GM10847 (cell line): ENCODE results near the gene LUC7L.

Experiments
- POLR2A ChIP-seq: IDR thresholded peaks from 2 replicates; pipeline ENCODE4 v1.6.1; 2011; ENCODE audit not compliant: insufficient read length; ENCODE audit errors: extremely low read depth

Gene LUC7L

DNA sequence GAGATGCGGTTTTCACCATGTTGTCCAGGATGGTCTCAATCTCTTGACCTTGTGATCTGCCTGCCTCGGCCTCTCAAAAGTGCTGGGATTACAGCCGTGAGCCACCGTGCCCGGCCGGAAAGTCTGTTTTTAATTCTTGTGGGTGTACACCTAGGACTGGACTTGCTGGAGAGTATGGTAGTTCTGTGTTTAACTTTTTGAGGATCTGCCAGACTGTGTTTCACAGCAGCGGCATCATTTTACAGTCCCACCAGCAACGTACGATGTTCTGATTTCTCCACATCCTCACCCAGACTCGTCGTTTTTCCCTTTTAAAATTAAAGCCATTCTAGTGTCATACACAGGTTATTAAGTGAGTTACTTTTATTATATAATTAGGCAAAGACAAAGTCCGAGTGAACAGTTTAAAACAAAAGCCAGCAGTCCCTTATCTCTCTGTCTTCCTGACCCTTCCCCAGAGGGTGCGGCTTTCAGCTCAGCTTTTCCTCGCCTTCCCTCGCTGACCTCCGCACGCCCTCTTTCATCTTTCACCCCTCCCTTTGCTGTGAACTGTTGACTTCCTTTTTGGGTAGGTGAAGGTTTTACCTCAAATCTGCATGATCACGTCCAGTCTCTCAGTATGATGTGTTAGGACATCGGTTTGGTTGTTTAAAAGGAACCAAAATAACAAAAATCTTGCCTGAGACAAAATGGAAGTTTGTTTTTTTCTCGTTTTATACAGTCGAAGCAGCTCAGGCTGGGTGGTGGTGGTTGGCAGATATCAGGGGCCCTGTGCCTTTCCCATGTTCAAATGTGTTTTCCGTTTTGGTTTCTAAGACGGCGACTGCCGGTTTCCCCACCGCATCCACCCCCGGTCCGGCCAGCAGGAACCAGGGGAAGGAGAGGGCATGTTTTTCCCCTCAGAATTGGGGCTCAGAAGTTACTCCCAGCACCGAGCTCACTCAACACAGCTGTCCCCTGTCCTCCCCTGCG lies 23.4 kb upstream of the LUC7L start:
- TF ChIP-seq POLR2A: no peak

DNA sequence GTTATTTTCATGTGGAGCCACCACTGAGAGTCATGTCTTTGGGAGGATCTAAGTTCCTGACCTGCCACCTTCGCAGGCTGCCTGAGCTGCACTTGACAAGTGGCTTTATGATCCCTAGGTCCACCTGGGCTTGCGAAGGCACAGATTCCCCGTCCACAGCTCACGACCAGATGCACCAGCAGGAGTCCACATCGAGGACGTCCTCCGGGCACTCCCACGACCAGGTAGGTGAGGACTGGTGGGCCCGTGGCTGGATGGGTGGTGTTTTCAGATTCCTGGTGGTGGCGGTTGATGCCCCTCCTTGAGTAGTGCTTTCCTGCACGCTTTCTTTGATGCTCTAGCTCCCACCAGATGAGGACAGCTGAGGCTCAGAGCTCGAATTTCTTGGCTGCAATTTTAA lies 20.2 kb upstream of the LUC7L start:
- no peak for TF ChIP-seq POLR2A

DNA sequence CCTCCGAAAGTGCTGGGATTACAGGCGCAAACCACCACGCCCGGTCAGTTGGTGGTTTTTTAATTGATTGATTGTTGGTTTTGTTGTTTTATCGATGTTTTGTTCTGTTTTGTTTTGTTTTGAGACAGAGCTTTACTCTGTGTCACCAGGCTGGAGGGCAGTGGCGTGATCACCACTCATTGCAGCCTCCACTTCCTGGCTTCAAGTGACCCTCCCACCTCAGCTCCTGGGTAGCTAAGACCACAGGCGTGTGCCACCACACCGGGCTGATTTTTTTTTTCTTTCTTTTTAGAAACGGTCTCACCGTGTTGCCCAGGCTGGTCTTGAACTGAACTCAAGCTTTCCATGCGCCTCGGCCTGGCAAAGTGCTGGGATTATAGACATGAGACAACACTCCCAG lies 17.8 kb upstream of the LUC7L start:
- TF ChIP-seq POLR2A: no peak

DNA sequence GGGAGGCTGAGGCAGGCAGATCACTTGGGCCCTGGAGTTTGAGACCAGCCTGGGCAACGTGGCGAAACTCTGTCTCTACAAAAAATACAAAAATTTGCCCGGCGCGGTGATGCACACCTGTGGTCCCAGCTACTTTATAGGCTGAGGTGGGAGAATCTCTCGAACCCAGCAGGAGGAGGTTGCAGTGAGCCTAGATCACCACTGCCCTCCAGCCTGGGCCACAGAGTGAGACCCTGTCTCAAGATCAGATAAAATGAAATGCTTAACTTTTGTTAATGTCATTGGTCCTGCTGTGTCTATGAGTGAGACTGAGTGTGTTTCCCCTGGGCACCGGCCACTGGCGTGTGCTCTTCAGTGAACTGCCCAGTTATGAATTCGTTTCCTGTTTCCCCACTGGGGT lies 15.9 kb upstream of the LUC7L start:
- no peak for TF ChIP-seq POLR2A

DNA sequence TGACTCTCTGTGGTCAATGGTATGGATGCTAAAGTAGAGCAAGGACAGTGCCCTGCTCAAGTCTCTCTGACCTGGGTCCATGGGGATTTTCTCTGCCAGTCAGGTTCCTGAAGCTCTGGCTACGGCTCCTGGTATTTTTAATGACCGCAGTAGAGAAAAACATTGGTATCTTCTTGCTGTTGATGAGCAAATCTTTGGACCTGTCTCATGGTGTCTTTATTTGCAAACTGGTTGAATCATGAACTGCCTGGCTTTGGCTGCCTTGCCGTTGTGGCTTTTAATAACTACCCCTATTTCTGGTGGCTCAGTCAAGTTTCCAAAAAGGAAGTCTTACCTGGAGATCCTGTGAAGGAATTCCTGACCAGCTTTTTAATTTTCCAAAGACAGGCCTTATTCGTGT lies 14.1 kb upstream of the LUC7L start:
- TF ChIP-seq POLR2A: no peak

DNA sequence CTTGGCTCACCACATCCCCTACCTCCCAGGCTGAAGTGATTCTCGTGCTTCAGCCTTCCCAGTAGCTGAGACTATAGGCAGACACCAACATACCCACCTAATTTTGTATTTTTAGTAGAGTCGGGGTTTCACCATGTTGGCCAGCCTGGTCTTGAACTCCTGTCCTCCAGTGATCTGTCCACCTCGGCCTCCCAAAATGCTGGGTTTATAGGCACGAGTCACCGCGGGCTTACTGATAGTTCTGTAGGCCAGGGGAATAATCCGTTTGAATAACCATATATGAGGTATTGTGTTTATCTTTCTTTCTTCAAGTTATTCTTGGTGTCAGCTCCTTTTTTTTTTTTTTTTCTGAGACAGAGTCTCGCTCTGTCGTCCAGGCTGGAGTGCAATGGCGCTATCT lies 13.0 kb upstream of the LUC7L start:
- TF ChIP-seq POLR2A: no peak

DNA sequence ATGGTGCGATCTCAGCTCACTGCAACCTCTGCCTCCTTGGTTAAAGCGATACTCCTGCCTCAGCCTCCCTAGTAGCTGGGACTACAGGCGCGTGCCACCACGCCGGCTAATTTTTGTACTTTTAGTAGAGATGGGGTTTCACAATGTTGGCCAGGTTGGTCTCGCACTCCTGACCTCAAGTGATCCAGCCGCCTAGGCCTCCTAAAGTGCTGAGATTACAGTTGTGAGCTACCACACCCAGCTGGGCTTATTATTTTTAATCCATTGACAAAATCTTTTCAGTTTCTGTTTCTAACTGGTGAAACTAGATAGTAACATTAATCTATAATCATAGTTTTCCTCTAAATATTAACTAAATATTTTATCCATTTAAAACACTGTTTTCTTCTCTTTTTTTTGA lies 11.3 kb upstream of the LUC7L start:
- TF ChIP-seq POLR2A: no peak

DNA sequence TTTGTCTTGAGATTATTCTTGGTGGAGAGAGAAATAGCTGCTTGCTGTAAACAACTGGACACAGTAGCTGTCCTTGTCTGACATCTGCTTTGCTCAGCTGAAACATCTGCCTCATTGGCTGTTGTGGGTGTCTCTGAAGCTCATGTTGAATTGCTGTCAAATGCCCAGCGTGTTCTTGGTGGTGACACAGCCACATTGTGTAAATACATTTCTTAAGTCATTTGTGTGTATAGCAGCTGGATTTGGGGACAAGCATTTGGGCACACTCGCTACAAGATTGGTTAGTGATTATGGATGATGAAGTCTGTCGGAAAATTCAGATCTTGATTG lies 10.7 kb upstream of the LUC7L start:
- TF ChIP-seq POLR2A: no peak

DNA sequence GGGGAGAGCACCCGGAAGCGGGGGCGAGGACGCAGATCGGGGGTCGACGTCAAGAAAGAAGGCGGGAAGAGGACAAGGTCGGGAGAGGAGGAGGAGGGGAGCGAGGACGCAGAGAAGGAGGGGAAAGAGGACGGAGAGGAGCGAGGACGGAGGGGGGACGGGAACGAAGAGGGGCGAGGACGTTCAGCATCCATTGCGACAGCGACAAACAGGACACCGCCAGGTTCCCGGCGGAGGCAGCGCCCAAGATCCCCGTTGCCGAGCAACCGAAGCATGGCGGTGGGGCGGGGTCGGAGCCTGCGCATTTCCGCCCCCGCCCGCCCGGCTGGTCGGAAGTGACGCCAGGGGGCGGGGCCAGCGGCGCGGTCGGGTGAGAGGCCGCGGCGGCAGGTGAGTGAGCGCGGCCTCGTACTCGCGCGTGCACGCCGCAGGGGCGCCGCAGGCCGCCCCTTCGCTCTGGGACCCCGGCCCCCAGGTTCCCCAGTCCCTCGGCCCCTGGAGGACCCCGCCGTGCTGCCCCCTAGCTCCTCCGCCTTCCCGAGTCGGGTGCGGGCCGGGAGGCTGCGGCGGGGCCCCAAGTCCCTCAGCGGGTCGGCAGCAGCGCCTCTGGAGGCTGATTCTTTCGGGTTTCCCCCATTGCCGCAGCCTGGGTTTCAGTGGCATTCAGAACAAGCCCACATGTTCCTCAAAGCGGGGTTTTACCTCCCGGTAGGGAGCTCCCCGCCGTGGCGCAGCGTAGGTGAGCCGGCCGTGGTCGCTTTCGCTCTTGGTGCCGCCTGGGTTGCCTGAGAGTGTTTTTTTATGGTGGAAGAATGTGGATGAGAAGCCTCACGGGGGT lies 5.4 kb upstream of the LUC7L start, which contains the start of gene FAM234A:
FAM234A (plus strand) TSS at position 354 of the 838 bp plus-strand sequence. CDS start 19,593 bp downstream, outside the sequence.
- TF ChIP-seq POLR2A: peak; percentile 88

DNA sequence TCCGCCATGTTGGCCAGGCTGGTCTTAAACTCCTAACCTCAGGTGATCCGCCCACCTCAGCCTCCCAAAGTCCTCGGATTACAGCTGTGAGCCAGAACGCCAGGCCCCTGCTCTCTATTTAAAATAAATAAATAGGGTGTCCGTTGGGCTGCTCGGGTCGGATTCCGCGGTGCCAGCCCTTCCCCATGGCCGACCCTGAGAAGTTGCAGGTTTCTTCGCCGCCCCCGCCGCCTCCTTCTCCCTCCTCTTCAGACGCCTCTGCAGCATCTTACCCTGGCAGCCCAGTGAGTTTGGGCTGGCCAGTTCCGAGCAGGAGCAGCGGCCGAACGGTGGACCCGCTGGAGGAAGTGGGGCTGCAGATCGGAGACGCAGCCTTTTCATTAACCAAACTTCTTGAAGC lies 1.7 kb upstream of the LUC7L start:
- TF ChIP-seq POLR2A: no peak

DNA sequence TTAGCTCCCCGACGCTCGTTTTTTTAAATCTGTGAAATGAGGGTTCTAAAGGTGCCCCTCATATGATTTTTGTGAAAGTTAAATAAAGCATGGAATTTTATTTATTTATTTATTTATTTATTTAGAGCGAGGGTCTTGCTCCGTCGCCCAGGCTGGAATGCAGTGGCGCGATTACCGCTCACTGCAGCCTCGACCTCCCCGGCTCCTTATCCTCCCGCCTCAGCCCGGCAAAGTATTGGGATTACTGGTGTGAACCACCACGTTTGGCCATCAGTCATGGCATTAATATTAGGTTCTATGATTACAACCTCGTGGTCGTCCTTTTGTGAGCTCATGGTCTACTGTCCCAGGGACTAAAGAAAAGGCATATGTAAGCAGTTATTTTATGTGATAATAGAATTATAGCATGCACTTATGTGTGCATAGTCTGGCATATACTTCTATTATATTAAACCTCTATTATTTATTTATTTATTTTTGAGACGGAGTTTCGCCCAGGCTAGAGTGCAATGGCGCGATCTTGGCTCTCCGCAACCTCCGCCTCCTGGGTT lies 557 bp upstream of the LUC7L start:
- no peak for TF ChIP-seq POLR2A

DNA sequence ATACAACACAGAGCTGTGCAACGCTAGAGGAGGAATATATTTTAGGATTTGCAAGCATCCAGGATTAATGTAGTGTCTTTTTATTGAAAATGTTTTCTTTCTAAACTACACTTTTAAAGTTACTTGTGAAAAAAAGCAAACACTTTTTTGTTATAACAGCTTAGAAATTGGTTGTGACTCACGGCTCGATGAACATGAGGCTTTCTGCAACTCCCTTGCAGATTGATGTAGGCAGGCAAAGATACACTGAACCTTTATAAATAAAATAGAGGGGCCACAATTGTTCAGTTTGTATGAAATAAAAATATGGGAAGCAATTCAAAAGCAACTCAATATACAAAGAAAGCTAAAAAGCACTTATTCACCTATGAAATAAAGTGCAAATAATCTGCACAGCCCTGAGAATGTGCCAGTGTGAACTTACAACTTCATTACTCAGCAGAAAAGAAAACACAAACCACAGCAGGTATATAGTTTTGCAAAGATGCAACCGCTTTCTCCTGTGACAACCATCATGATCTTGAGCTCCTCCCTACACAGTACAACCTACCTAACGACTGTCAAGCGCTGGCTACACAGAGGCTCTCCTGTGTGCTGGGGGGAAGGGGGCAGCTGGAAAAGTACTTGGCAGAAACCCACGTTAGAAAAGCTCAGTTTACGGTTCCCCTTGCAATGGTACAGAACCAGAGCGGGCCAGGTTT lies 948 bp downstream of the LUC7L start:
- TF ChIP-seq POLR2A: no peak

DNA sequence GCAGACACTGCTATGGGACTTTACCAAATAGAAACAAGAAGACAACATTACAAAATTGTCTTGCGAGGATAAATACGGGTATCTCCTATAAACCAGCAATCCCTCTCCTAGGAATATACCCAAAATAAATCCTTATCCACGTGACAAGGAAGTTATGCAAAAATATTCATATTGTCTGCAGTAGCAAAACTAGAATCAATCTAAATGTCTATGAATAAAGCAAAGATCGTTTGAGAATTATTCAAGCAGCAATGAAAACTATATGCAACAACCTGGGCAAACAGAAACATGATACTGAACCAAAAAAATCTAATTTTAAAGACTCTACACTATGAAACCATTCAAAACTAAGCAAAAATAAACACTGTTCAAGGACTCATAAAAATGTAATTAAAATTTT lies 9.2 kb downstream of the LUC7L start:
- TF ChIP-seq POLR2A: no peak

DNA sequence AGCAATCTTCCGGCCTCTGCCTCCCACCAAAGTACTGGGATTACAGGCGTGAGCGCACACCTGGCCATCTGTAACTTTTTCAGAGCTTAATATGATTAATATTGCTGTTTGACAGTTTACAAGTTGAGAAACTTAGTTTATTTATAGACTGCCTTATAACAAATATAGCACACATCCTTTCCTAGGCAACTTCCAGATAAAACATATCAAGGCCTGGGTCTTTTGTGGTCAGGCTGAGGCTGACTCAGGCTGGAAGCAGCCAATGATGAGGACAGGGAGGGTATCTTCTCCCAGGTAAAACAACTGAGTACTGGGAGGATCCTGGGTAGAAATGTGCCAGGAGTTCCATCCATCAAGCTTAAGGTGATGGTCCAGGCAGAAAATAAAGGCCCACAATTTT lies 16.2 kb downstream of the LUC7L start:
- TF ChIP-seq POLR2A: no peak

DNA sequence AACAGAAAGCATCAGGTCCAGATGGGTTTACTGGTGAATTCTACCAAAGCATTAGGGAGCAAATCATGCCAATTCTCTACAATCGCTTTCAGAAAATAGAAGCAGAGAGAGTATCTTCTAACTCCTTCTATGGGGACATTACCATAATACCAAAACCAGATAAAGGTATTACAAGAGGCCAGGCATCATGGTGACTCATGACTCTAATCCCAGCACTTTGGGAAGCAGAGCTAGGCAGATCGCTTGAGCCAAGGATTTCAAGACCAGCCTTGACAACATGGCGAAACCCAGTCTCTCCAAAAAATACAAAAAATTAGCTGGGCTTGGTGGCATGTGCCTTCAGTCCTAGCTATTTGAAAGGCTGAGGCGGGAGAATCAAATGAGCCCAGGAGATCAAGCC lies 26.0 kb downstream of the LUC7L start:
- TF ChIP-seq POLR2A: no peak
